ENCODE measurements around the gene INSIG1.

The INSIG1 gene

GRCh38 chr7:155333346-155334234, 35.9 kb downstream of the INSIG1 start:
- no peak for DNase-seq

- DNase-seq, result no peak
Measured at GRCh38 chr7:155336812-155337602, 39.3 kb downstream of the INSIG1 start.

DNA sequence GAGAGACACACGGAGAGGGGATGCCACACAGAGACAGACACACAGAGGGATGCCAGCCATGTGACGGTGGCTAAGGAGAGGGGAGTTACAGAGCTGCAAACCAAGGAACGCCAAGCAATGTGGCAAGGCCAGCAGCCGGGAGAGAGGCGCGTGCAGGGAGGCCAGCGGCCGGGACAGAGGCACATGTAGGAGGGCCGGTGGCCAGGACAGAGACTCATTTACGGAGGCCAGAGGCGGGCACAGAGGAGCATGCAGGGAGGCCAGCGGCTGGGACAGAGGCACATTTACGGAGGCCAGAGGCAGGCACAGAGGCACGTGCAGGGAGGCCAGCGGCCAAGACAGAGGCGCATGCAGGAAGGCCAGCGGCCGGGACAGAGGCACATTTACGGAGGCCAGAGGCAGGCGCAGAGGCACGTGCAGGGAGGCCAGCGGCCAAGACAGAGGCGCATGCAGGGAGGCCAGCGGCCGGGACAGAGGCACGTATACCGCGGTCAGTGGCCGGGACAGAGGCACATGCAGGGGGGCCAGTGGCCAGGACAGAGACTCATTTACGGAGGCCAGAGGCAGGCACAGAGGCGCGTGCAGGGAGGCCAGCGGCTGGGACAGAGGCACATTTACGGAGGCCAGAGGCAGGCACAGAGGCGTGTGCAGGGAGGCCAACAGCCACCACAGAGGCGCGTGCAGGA, 40.4 kb downstream of the INSIG1 start:
- no peak for DNase-seq

DNA sequence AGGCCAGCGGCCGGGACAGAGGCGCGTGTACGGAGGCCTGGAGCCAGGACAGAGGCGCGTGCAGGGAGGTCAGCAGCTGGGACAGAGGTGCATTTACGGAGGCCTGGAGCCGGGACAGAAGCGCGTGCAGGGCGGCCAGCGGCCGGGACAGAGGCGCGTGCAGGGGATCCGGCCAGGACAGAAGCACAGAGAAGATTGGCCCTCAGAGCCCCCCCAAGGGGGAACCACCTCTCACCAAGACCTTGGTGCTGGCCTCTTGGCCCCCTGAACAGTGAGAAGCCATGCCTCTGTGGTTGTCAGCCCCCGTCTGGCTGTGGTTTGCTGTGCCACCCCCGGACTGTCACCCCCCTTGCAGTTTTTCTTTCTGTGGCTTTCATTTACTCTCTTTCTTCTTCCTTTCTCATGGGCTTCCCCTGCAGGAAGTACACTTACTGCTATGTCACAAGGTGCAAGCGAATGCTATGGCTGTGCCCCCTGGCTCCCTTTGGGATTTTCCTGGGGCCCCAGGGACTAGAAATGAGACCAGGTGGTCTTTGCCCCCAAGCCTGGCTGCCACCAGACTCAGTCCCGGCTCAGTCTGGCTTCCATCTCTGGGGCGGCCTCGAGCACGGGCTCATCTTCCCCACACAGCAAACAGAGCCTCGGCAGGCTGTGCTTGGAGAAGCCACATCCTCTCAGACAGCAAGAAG, 41.1 kb downstream of the INSIG1 start:
- DNase-seq, result no peak

DNA sequence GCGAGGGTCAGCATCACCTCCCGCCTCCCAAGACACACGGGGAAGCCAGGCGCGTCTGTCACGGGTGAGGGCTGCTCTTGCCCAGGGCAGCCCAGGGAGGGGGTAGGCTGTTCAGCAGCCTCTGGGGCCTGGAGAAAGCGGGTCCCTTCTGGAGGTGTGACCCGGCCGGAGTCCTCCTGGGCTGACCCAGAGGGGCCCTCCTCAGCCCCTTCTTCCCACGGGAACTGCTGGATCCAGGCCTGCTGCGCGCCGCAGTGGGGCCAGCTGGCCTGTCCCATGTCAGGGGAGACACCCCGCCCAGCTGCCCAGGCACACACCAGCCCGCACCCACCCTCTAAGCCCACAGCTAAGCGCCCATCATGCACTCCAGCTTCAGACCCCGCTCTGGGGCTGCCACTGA, 41.8 kb downstream of the INSIG1 start:
- no peak for DNase-seq

DNA sequence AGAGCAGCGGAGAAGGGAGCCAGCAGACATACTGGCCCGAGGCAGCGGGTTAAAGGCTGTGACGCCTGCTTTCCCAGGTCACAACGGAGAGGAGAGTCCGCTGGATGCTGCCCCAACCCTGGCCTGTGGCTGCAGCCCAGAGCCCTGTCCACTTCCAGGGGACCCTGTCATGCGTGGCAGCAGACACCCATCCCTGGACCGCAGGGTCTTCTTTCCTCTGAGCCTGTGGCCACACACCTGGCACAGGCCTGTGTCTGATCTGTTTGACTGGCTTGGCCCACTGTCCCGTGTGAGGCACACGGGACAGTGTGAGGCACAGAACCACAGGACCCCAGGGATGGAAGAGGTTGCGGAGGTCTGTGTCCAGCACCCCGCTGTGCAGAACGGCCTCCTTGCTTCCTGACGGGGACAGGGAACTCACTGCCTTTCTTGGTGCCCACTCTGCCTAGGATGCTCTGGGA, 42.4 kb downstream of the INSIG1 start:
- DNase-seq, result no peak

GRCh38 chr7:155340721-155341120, 43.0 kb downstream of the INSIG1 start:
- no peak for DNase-seq

- DNase-seq, result no peak
Measured at GRCh38 chr7:155341463-155341983, 43.8 kb downstream of the INSIG1 start.

- DNase-seq, result no peak
Measured at GRCh38 chr7:155342313-155342712, 44.6 kb downstream of the INSIG1 start.

- no peak for DNase-seq
Measured at GRCh38 chr7:155343150-155343549, 45.5 kb downstream of the INSIG1 start.

- DNase-seq, result no peak
Measured at GRCh38 chr7:155343661-155344121, 46.0 kb downstream of the INSIG1 start.

DNA sequence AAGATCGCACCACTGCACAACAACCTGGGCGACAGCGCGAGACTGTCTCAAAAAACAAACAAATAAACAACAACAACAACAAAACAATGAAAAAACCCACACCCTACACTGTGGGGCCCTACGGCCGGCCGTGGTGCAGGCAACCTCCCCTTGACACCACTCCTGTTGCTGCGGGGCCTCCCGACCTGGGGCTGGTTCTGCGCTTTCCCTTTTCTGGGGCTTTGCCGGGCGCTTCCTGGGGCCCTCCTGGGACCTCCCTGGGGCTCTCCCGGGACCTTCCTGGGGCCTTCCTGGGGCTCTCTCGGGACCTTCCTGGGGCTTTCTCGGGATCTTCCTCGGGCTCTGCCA, 46.6 kb downstream of the INSIG1 start:
- DNase-seq, result no peak

GRCh38 chr7:155344618-155345433, 47.1 kb downstream of the INSIG1 start:
- peak; percentile 85 for DNase-seq

GRCh38 chr7:155345490-155345889, 47.8 kb downstream of the INSIG1 start:
- no peak for DNase-seq

DNA sequence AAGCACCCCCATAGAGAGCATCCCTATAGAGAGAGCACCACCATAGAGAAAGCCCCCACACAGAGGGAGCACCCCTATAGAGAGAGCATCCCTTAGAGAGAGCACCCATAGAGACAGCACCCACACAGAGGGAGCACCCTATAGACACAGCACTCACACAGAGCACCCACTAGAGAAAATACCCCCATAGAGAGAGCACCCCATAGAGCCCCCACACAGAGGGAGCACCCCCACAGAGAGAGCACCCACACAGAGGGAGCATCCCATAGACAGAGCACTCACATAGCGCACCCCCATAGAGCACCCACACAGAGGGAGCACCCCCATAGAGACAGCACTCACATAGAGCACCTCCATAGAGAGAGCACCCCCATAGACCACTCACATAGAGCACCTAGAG, 48.6 kb downstream of the INSIG1 start:
- no peak for DNase-seq

DNA sequence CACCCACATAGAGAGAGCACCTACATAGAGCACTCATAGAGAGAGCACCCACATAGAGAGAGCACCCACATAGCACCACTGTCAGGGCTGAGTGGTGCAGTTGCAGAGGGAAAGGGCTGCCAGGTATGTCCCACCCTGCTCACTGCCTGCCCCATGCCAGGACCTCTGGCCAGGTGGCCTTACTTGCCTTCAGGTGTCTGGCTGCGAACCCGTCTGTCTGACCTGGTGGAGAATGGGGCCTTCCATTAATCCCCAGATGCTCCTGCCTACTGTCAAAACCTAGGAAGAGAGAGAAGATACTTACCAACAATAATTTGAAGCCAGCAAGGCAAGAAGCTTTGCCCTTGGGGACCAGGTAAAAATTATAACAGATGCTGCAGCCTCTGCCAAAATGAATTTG, 51.1 kb downstream of the INSIG1 start:
- DNase-seq, result no peak

DNA sequence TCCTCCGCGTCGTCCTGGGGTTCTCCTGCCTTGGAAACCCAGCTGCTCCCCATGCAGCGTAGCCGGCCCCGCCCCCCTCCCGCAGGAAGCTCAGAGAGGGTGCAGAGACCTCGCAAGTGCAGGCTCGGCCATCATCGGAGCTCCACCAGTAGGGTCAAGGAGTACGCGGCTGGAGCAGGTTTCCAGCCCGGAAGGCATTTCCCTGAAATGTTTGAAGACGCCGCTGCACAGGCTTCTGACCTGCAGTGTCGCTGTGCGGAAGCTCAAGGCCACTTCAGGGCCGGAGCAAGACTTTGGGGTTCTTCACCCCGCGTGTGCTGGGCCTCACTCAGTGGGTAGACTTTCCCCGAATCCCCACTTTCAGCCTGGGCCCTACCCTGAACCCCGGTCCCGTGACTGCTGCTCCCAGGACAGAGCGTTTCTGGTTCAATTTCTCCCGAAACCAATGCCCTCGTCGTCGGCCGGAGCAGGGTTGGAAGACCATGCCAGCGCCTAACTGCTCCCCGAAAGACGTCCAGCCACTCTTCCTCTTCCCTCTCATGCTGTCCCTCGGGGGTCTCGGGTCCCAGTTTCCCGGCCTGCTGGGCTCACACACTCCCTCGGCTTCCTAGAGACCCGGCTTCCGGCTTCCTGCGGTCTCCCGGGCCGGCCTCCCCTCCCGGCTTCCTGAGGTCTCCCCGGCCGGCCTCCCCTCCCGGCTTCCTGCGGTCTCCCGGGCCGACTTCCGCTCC, 52.1 kb downstream of the INSIG1 start:
- DNase-seq, result no peak

DNA sequence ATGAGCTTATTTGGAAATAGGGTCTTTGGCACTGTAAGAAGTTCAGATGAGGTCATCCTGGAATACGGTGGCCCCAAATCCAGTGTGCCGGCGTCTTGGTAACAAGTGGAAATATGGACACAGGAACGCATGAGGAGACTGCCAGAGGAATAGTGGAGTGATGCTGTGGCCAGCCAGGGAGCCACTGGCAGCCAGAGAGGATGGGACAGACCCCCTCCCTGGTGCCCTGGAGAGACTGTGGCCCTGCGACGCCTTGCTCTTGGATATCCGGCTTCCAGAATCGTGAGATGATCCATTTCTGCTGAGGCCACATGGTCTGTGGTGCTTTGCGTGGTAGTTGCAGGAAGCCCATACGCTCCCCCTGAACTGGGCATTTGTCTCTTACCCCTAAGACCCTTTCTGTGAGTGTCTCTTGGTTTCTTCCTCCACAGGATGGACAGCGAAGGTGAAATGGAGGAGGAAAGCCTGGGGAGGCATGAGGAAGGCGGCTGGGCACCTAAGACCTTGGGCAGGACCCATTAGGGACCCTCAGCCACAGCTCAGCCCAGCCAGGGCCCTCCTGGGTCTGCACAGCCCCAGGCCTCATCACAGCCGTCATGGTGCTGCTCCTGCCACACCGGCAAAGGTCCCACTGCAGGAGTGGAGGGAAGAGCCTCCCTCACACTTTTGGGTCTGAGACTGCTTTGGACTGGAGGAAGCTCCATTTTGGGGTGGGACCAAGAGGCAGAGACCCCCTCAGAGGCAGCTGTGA, 53.6 kb downstream of the INSIG1 start:
- no peak for DNase-seq

GRCh38 chr7:155352076-155352752, 54.5 kb downstream of the INSIG1 start:
- no peak for DNase-seq

- no peak for DNase-seq
Measured at GRCh38 chr7:155352753-155353115, 55.1 kb downstream of the INSIG1 start.
